Lower leg skin (tissue), 4 donors: ENCODE measurements around the gene FGD6. TPM values are rescaled to one million over a fixed set of nuclear protein-coding genes. Genes with fewer than 3 reads are reported as not detected.

Experiments
- DNase-seq, 2 donors: peaks; one replicate each; pipeline ENCODE4 v3.0.0-alpha.2; 2019; ENCODE audit warnings: low spot score in 2 of 2
- H3K4me3 ChIP-seq: fragments of 200-600 bp; sonication (generic); 2 replicates; pipeline ENCODE4 v1.5.1; 2017; ENCODE audit warnings: mild to moderate bottlenecking, low read depth; ENCODE audit not compliant: poor library complexity, severe bottlenecking
- CTCF ChIP-seq, 3 donors: fragments of 450-650 bp; IDR thresholded peaks; one replicate each; pipeline ENCODE4 v1.5.1; 2016; ENCODE audit warnings: antibody characterized with exemption in 3 of 3, mild to moderate bottlenecking in 3 of 3, moderate library complexity in 2 of 3
- POLR2A ChIP-seq, 2 donors: fragments of 450-650 bp; IDR thresholded peaks; one replicate each; pipeline ENCODE4 v1.6.1; 2016 to 2017; ENCODE audit warnings: antibody characterized with exemption in 2 of 2, mild to moderate bottlenecking in 1 of 2, moderate library complexity in 1 of 2
- WGBS, 2 donors: methylation state at CpG; one replicate each; pipeline ENCODE4 v1.1.5; 2018; 5-methylcytosine and 5-hydroxymethylcytosine counted together
- intact Hi-C: fragments of 100-400 bp; cut with DNase I; formaldehyde crosslinking; loops from one replicate; pipeline ENCODE4 v1.15.0; 2023; ENCODE audit warnings: low total_unique reads
- total RNA-seq, 4 donors: library from RNA; depleted of rRNA; stranded (reverse); fragments of >200 nt; gene quantifications; one replicate each; pipeline ENCODE4 v1.1.0, GENCODE V29; 2016

FGD6 gene
- total RNA-seq, 4 donors from 2014 or later, result 13.9 to 19.1 (median 14.7) TPM

DNA sequence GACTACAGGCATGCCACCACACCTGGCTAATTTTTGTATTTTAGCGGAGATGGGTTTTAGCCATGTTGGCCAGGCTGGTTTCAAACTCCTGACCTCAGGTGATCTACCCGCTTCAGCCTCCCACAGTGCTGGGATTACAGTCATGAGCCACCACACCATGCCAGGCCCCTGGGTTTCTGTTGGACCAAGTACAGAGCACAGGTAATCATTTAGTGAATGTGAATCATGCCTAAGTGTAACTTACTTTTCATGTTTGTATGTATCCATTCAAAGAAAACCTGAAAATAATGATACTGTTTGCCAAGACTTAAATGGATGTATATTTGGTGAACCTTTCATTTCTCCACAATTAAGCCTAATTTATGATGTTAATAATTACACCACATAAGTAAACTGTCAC, 65.9 kb downstream of the FGD6 start:
- intact Hi-C loops, result no loop called here
- WGBS, 2 donors, result 49 to 79% methylated on average over 2 of the region's 2 CpGs
- TF ChIP-seq CTCF (IDR thresholded peaks at IDR 0.05) (no peak), POLR2A (IDR thresholded peaks at IDR 0.05) (no peak)
- H3K4me3 ChIP-seq, result no peak overlapping the region
- DNase-seq, result no peak

GRCh38 chr12:95150501-95150900, 66.8 kb downstream of the FGD6 start:
- intact Hi-C loops, result no loop called here
- DNase-seq, result no peak
- H3K4me3 ChIP-seq, result no peak overlapping the region
- WGBS, 2 donors, result 94 to 100% methylated on average over 1 of the region's 1 CpG
- no peak for TF ChIP-seq CTCF (IDR thresholded peaks at IDR 0.05)
- no peak for TF ChIP-seq POLR2A (IDR thresholded peaks at IDR 0.05)

DNA sequence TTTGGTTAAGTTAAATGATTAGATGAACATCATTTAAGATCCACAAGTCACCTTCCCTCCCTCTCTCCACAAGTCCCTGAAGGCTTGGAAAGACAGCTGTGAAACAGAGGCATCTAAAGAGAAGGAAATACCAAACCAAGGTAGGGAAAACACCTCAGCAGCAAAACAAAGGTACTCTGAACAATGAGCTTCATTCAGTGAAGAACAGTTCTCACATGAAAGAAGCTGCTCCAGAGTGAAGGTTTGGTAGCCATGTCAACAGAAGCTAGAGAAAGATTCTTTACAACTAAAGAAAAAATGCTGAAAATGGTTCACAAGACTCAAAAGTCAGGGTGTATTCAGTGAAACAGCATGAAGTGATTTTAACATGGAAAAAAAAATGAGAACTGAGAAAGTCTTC, 69.4 kb downstream of the FGD6 start:
- intact Hi-C loops, result no loop called here
- DNase-seq, result no peak
- no peak overlapping the region for H3K4me3 ChIP-seq
- TF ChIP-seq CTCF (IDR thresholded peaks at IDR 0.05) (no peak), POLR2A (IDR thresholded peaks at IDR 0.05) (no peak)

- TF ChIP-seq CTCF (IDR thresholded peaks at IDR 0.05), result no peak
- TF ChIP-seq POLR2A (IDR thresholded peaks at IDR 0.05), result no peak
- 78 to 84% methylated on average over 1 of the region's 1 CpG for WGBS, 2 donors
- intact Hi-C loops, result no loop called here
- no peak overlapping the region for H3K4me3 ChIP-seq
- no peak for DNase-seq
Observed at GRCh38 chr12:95146769-95147168, 70.5 kb downstream of the FGD6 start.

DNA sequence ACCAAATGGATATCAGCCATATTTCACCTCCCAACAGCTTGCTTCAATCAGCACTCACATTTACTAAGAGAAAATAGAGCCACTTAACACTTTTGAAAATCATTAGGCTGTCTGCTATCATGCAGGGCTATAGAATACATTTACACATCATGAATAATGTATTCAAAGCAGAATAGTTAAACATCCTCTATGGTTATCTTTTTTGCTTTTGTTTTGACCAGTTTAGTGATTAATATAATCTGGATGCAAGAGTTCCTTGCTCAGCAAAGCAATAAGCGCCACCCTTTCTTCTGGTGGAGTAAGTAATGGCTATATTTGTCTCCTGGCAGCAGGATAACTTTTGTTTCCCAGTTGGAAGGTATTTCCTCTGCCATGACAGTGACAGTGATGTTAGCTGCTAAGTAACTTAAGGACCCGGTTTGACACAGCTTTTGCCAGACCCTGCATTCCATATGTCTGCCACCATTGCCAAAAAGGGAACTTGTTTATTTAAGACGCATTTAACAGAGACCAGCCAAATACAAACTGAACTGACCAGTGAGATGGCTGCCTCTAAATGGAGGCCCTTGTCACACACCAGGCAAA, 73.6 kb downstream of the FGD6 start:
- no peak overlapping the region for H3K4me3 ChIP-seq
- no peak for TF ChIP-seq CTCF (IDR thresholded peaks at IDR 0.05)
- no peak for TF ChIP-seq POLR2A (IDR thresholded peaks at IDR 0.05)
- 34 to 36% methylated on average over 3 of the region's 3 CpGs for WGBS, 2 donors
- DNase-seq, result no peak
- intact Hi-C loops, result no loop called here
